Measurements from ENCODE around the gene ABHD17B. TPM values are rescaled to one million over a fixed set of nuclear protein-coding genes. Genes with fewer than 3 reads are reported as not detected.

Gene ABHD17B
- total RNA-seq, 4 donors from 2014 or later = 10.5 to 24.8 (median 15.9) TPM

- no peak for ATAC-seq
- Histone ChIP-seq H3K27me3 (no peaks in the 10 kb centered on the region), H3K27ac (no peak overlapping the region), H3K4me1 (no peaks in the 10 kb centered on the region), H3K9me3 (no peaks in the 10 kb centered on the region), H3K36me3 (no peaks in the 10 kb centered on the region), H3K4me3 (no peak overlapping the region)
- TF ChIP-seq EP300 (IDR thresholded peaks at IDR 0.05) (no peak), POLR2AphosphoS5 (IDR thresholded peaks at IDR 0.05) (no peak), POLR2A (IDR thresholded peaks at IDR 0.05) (no peak), CTCF (IDR thresholded peaks at IDR 0.05) (peak; percentile 62 to 74 (median 67))
- 69 to 70% methylated on average over 4 of the region's 8 CpGs for WGBS, 2 donors (ENCODE audit: low coverage in 1 of 2)
Measured at GRCh38 chr9:71819115-71819739, 91.8 kb downstream of the ABHD17B start.

GRCh38 chr9:71816916-71817451 is 94.0 kb downstream of the ABHD17B start:
- no peaks in the 10 kb centered on the region for H3K9me3 ChIP-seq
- no peaks in the 10 kb centered on the region for H3K36me3 ChIP-seq
- peaks cover 0 to 4% (median 0%) of the 10 kb centered on the region in 3 donors for H3K4me1 ChIP-seq
- TF ChIP-seq POLR2AphosphoS5 (IDR thresholded peaks at IDR 0.05) (no peak), CTCF (IDR thresholded peaks at IDR 0.05) (no peak), EP300 (IDR thresholded peaks at IDR 0.05) (no peak), POLR2A (IDR thresholded peaks at IDR 0.05) (no peak)
- no peak overlapping the region for H3K27ac ChIP-seq
- H3K4me3 ChIP-seq = no peak overlapping the region
- ATAC-seq = no peak
- 66 to 67% methylated on average over 9 of the region's 9 CpGs for WGBS, 2 donors (ENCODE audit: low coverage in 1 of 2)
- no peaks in the 10 kb centered on the region for H3K27me3 ChIP-seq

Small RNA genes within 50 kb of the gene (small RNA-seq; reads per million reads assigned to genes)
- gene RF00019 = 0 reads per million in 4 donors

Other genes with a start within 250 kb of the ABHD17B start
- gene CEMIP2, start 142.7 kb downstream of the ABHD17B start, total RNA-seq = 10 to 100 TPM in 3 of 4 donors, 1 to 10 TPM in 1; 8.1 to 84.5 (median 17.4) TPM
- 10 to 100 TPM in 3 of 4 donors, 1 to 10 TPM in 1; 9.8 to 14.6 (median 11.9) TPM for gene C9orf85, start 446 bp upstream of the ABHD17B start, total RNA-seq
- not detected for gene C9orf57, start 149.4 kb upstream of the ABHD17B start, total RNA-seq
- not detected for gene GDA, start 238.2 kb upstream of the ABHD17B start, total RNA-seq

Data from gastroesophageal sphincter (tissue), 4 donors.